ENCODE data around the gene TTC7B.

Gene TTC7B

GRCh38 chr14:90731487-90731886, 84.7 kb downstream of the TTC7B start:
- H3K9me2 ChIP-seq (replicated peaks; ENCODE audit: insufficient read depth, low read length), result no peaks in the 10 kb centered on the region
- no peaks in the 10 kb centered on the region for H3K79me2 ChIP-seq (ENCODE audit: insufficient read depth, low read length)
- no peaks in the 10 kb centered on the region for H3K36me3 ChIP-seq (ENCODE audit: low read length)
- no peak overlapping the region for H3K9ac ChIP-seq (ENCODE audit: low read length)
- no peak overlapping the region for H3K4me2 ChIP-seq (ENCODE audit: low read depth, low read length, poor library complexity, severe bottlenecking)
- no peak overlapping the region for H2AFZ ChIP-seq (ENCODE audit: low read depth, low read length, severe bottlenecking)
- no peak overlapping the region for H3K27ac ChIP-seq (ENCODE audit: low read depth, low read length)
- no peaks in the 10 kb centered on the region for H3F3A ChIP-seq (ENCODE audit: insufficient read depth)
- no peak for TF ChIP-seq EZH2phosphoT487 (conservative IDR thresholded peaks at IDR 0.05; ENCODE audit: low read length)
- TF ChIP-seq CTCF (IDR thresholded peaks at IDR 0.05; ENCODE audit: insufficient read depth, low read length, poor library complexity, severe bottlenecking), result no peak
- H4K20me1 ChIP-seq (ENCODE audit: low read depth, low read length), result no peaks in the 10 kb centered on the region
- H3K9me3 ChIP-seq (ENCODE audit: insufficient read depth, low read length), result no peaks in the 10 kb centered on the region
- no peaks in the 10 kb centered on the region for H3K27me3 ChIP-seq (ENCODE audit: low read length)
- no peak overlapping the region for H3K4me3 ChIP-seq (ENCODE audit: insufficient read depth, low read length, poor library complexity, severe bottlenecking)

GRCh38 chr14:90730206-90730766, 85.9 kb downstream of the TTC7B start:
- no peaks in the 10 kb centered on the region for H3K79me2 ChIP-seq (ENCODE audit: insufficient read depth, low read length)
- no peak overlapping the region for H3K9ac ChIP-seq (ENCODE audit: low read length)
- no peaks in the 10 kb centered on the region for H4K20me1 ChIP-seq (ENCODE audit: low read depth, low read length)
- no peak overlapping the region for H3K4me2 ChIP-seq (ENCODE audit: low read depth, low read length, poor library complexity, severe bottlenecking)
- TF ChIP-seq CTCF (IDR thresholded peaks at IDR 0.05; ENCODE audit: insufficient read depth, low read length, poor library complexity, severe bottlenecking) (no peak), EZH2phosphoT487 (conservative IDR thresholded peaks at IDR 0.05; ENCODE audit: low read length) (no peak)
- H3K9me2 ChIP-seq (replicated peaks; ENCODE audit: insufficient read depth, low read length), result no peaks in the 10 kb centered on the region
- H3K9me3 ChIP-seq (ENCODE audit: insufficient read depth, low read length), result no peaks in the 10 kb centered on the region
- H2AFZ ChIP-seq (ENCODE audit: low read depth, low read length, severe bottlenecking), result no peak overlapping the region
- no peaks in the 10 kb centered on the region for H3K36me3 ChIP-seq (ENCODE audit: low read length)
- H3F3A ChIP-seq (ENCODE audit: insufficient read depth), result no peaks in the 10 kb centered on the region
- no peak overlapping the region for H3K27ac ChIP-seq (ENCODE audit: low read depth, low read length)
- no peaks in the 10 kb centered on the region for H3K27me3 ChIP-seq (ENCODE audit: low read length)
- no peak overlapping the region for H3K4me3 ChIP-seq (ENCODE audit: insufficient read depth, low read length, poor library complexity, severe bottlenecking)

GRCh38 chr14:90728951-90729350, 87.3 kb downstream of the TTC7B start:
- H3K9me2 ChIP-seq (replicated peaks; ENCODE audit: insufficient read depth, low read length), result no peaks in the 10 kb centered on the region
- no peaks in the 10 kb centered on the region for H3K9me3 ChIP-seq (ENCODE audit: insufficient read depth, low read length)
- H3K4me2 ChIP-seq (ENCODE audit: low read depth, low read length, poor library complexity, severe bottlenecking), result no peak overlapping the region
- TF ChIP-seq EZH2phosphoT487 (conservative IDR thresholded peaks at IDR 0.05; ENCODE audit: low read length) (no peak), CTCF (IDR thresholded peaks at IDR 0.05; ENCODE audit: insufficient read depth, low read length, poor library complexity, severe bottlenecking) (no peak)
- H3K27ac ChIP-seq (ENCODE audit: low read depth, low read length), result no peak overlapping the region
- H4K20me1 ChIP-seq (ENCODE audit: low read depth, low read length), result no peaks in the 10 kb centered on the region
- H3K27me3 ChIP-seq (ENCODE audit: low read length), result no peaks in the 10 kb centered on the region
- H2AFZ ChIP-seq (ENCODE audit: low read depth, low read length, severe bottlenecking), result no peak overlapping the region
- H3F3A ChIP-seq (ENCODE audit: insufficient read depth), result no peaks in the 10 kb centered on the region
- no peaks in the 10 kb centered on the region for H3K36me3 ChIP-seq (ENCODE audit: low read length)
- no peak overlapping the region for H3K4me3 ChIP-seq (ENCODE audit: insufficient read depth, low read length, poor library complexity, severe bottlenecking)
- H3K9ac ChIP-seq (ENCODE audit: low read length), result no peak overlapping the region
- no peaks in the 10 kb centered on the region for H3K79me2 ChIP-seq (ENCODE audit: insufficient read depth, low read length)

All from SU-DHL-6 (cell line).